Endothelial cell of umbilical vein (primary cell): ENCODE measurements around the gene BAG5.

ENCODE experiments used
- CTCF ChIP-seq, 2 donors: IDR thresholded peaks; 1 replicate in 1 of 2; 2 replicates in 1 of 2; pipeline ENCODE4 v1.5.1; 2011; ENCODE audit warnings: low read length in 2 of 2, mild to moderate bottlenecking in 2 of 2, moderate library complexity in 2 of 2, control low read depth in 1 of 2, inconsistent platforms in 1 of 2, low read depth in 1 of 2; ENCODE audit not compliant: insufficient read depth in 1 of 2; ENCODE audit errors: extremely low read depth in 1 of 2
- EZH2 ChIP-seq: IDR thresholded peaks from 2 replicates; pipeline ENCODE4 v1.6.1; 2012; ENCODE audit warnings: borderline replicate concordance, low read depth, mild to moderate bottlenecking, moderate library complexity, low read length, inconsistent platforms; ENCODE audit not compliant: severe bottlenecking
- GATA2 ChIP-seq: IDR thresholded peaks from 2 replicates; pipeline ENCODE4 v1.7.0; 2011; ENCODE audit warnings: low read depth, mild to moderate bottlenecking, moderate library complexity, mixed read lengths, low read length; ENCODE audit not compliant: insufficient read length, insufficient read depth
- JUN ChIP-seq: IDR thresholded peaks from 2 replicates; pipeline ENCODE4 v1.6.1; 2011; ENCODE audit warnings: borderline replicate concordance, low read depth; ENCODE audit not compliant: insufficient read length, insufficient read depth
- MAX ChIP-seq: IDR thresholded peaks from 2 replicates; pipeline ENCODE4 v1.6.1; 2011; ENCODE audit not compliant: insufficient read depth, insufficient read length
- MYC ChIP-seq: IDR thresholded peaks from one replicate; pipeline ENCODE4 v1.6.1; 2011; ENCODE audit warnings: mild to moderate bottlenecking, low read depth, low read length
- POLR2A ChIP-seq: IDR thresholded peaks from 2 replicates; pipeline ENCODE4 v1.6.1; 2012; ENCODE audit warnings: low read depth, mild to moderate bottlenecking, control low read depth, low read length
- POLR2AphosphoS5 ChIP-seq: IDR thresholded peaks from 2 replicates; pipeline ENCODE4 v1.6.1; 2012; ENCODE audit warnings: low read depth, mild to moderate bottlenecking, control low read depth, low read length, moderate library complexity; ENCODE audit not compliant: insufficient read depth

- TF ChIP-seq POLR2A, result no peak
- no peak for TF ChIP-seq POLR2AphosphoS5
- no peak for TF ChIP-seq CTCF (IDR thresholded peaks at IDR 0.05; ENCODE audit: extremely low read depth in 1 of 2, insufficient read depth in 1 of 2, low read depth in 1 of 2, low read length in 2 of 2)
- TF ChIP-seq MAX, result no peak
- no peak for TF ChIP-seq EZH2
- TF ChIP-seq JUN, result no peak
- no peak for TF ChIP-seq MYC
- TF ChIP-seq GATA2, result no peak
Observed at GRCh38 chr14:103552011-103552845, 10.2 kb downstream of the BAG5 start.
